HepG2 (cell line): ENCODE data around the gene BUB1. TPM values are rescaled to one million over a fixed set of nuclear protein-coding genes. Genes with fewer than 3 reads are reported as not detected.

Experiments
- BHLHE40 ChIP-seq: IDR thresholded peaks from 2 replicates; pipeline ENCODE4 v1.6.1; 2011; ENCODE audit warnings: low read length, improper control_type of control experiment
- BORCS8-MEF2B ChIP-seq: sonication (generic); formaldehyde crosslinking; IDR thresholded peaks from 2 replicates; pipeline ENCODE4 v1.8.0; 2022; ENCODE audit warnings: mild to moderate bottlenecking, missing genetic modification reagents
- CAMTA2 ChIP-seq: sonication (generic); formaldehyde crosslinking; IDR thresholded peaks from 2 replicates; pipeline ENCODE4 v1.4.0; 2020; ENCODE audit warnings: mild to moderate bottlenecking, missing genetic modification reagents, borderline replicate concordance
- CBX2 ChIP-seq, 2 experiments: fragments of 200-600 bp in 1 of 2; sonication (generic); formaldehyde crosslinking in 1 of 2; IDR thresholded peaks; 2 replicates each; pipeline versions ENCODE4 v1.7.0 to v1.8.1; 2018 to 2022; ENCODE audit warnings: low read depth in 2 of 2, low read length in 1 of 2, mild to moderate bottlenecking in 1 of 2, missing genetic modification reagents in 1 of 2
- ELF3 ChIP-seq: IDR thresholded peaks from 2 replicates; pipeline ENCODE4 v1.6.1; 2016; ENCODE audit warnings: missing genetic modification reagents, missing compliant biosample characterization
- KDM5B ChIP-seq: sonication (generic); formaldehyde crosslinking; IDR thresholded peaks from 2 replicates; pipeline ENCODE4 v1.4.0; 2020; ENCODE audit warnings: missing genetic modification reagents, mild to moderate bottlenecking, borderline replicate concordance
- MATR3 ChIP-seq: sonication (generic); formaldehyde crosslinking; IDR thresholded peaks from 2 replicates; pipeline ENCODE4 v1.4.0; 2020; ENCODE audit warnings: missing genetic modification reagents
- NCOA2 ChIP-seq: sonication (generic); formaldehyde crosslinking; IDR thresholded peaks from 2 replicates; pipeline ENCODE4 v1.8.0; 2022; ENCODE audit warnings: inconsistent platforms
- SRF ChIP-seq: IDR thresholded peaks from 2 replicates; pipeline ENCODE4 v1.6.1; 2011; ENCODE audit warnings: mild to moderate bottlenecking, low read depth, low read length, moderate library complexity
- YY1 ChIP-seq: IDR thresholded peaks from 2 replicates; pipeline ENCODE4 v1.6.1; 2011; ENCODE audit warnings: low read length, low read depth, moderate library complexity, mild to moderate bottlenecking; ENCODE audit not compliant: insufficient read depth, insufficient replicate concordance
- ZFP62 ChIP-seq: sonication (generic); formaldehyde crosslinking; IDR thresholded peaks from 2 replicates; pipeline ENCODE4 v1.4.0; 2020; ENCODE audit warnings: missing genetic modification reagents
- ZNF3 ChIP-seq: IDR thresholded peaks from 2 replicates; pipeline ENCODE4 v1.7.0; 2017; ENCODE audit warnings: inconsistent platforms
- ZNF780A ChIP-seq: sonication (generic); formaldehyde crosslinking; IDR thresholded peaks from 2 replicates; pipeline ENCODE4 v1.8.0; 2022; ENCODE audit warnings: mild to moderate bottlenecking, missing genetic modification reagents, moderate library complexity
- polyA plus RNA-seq, 8 experiments: library from polyadenylated mRNA; depleted of rRNA in 3 of 8; stranded (reverse) in 7 of 8; unstranded in 1 of 8; fragments of >200 nt; fragmentation: Illumina TruSeq in 4 of 8; extraction: Trizol in 4 of 8; gene quantifications; 2 replicates each; pipeline versions ENCODE4 v1.2.1 to v1.2.3, GENCODE V29; 2011 to 2016; ENCODE audit warnings: low read depth in 4 of 8, missing spikeins in 1 of 8, mixed read lengths in 1 of 8; ENCODE audit not compliant: insufficient read depth in 1 of 8
- total RNA-seq, 5 experiments: library from RNA; depleted of rRNA; stranded (reverse); fragments of >200 nt; fragmentation: Illumina TruSeq; extraction: Trizol; gene quantifications; 2 replicates each; pipeline ENCODE4 v1.2.3, GENCODE V29; 2016; ENCODE audit warnings: low read depth in 1 of 5
- TF ChIP-seq, protein P1 (sequence below): sonication (generic); formaldehyde crosslinking; IDR thresholded peaks from 2 replicates; pipeline ENCODE4 v1.5.0; 2020; ENCODE audit warnings: mild to moderate bottlenecking, missing genetic modification reagents
- TF ChIP-seq, protein P2 (sequence below): sonication (generic); formaldehyde crosslinking; IDR thresholded peaks from 2 replicates; pipeline ENCODE4 v1.5.1; 2020; ENCODE audit warnings: mild to moderate bottlenecking, missing genetic modification reagents
- TF ChIP-seq, protein P3 (sequence below): sonication (generic); formaldehyde crosslinking; IDR thresholded peaks from 2 replicates; pipeline ENCODE4 v1.8.1; 2023; ENCODE audit warnings: mild to moderate bottlenecking, inconsistent platforms, moderate library complexity, missing genetic modification reagents, borderline replicate concordance
- TF ChIP-seq, protein P4 (sequence below), 2 experiments: sonication (generic) in 1 of 2; formaldehyde crosslinking in 1 of 2; IDR thresholded peaks; 2 replicates each; pipeline versions ENCODE4 v1.4.0 to v1.6.1; 2016 to 2020; ENCODE audit warnings: borderline replicate concordance in 1 of 2, low read depth in 1 of 2, mild to moderate bottlenecking in 1 of 2, missing genetic modification reagents in 1 of 2

Gene BUB1
- total and polyA plus RNA-seq, 2 of the 13 experiments (the other 11 are each of a cell fraction or from before 2014, with no cell fraction given), result 27.8 to 52.6 TPM

DNA sequence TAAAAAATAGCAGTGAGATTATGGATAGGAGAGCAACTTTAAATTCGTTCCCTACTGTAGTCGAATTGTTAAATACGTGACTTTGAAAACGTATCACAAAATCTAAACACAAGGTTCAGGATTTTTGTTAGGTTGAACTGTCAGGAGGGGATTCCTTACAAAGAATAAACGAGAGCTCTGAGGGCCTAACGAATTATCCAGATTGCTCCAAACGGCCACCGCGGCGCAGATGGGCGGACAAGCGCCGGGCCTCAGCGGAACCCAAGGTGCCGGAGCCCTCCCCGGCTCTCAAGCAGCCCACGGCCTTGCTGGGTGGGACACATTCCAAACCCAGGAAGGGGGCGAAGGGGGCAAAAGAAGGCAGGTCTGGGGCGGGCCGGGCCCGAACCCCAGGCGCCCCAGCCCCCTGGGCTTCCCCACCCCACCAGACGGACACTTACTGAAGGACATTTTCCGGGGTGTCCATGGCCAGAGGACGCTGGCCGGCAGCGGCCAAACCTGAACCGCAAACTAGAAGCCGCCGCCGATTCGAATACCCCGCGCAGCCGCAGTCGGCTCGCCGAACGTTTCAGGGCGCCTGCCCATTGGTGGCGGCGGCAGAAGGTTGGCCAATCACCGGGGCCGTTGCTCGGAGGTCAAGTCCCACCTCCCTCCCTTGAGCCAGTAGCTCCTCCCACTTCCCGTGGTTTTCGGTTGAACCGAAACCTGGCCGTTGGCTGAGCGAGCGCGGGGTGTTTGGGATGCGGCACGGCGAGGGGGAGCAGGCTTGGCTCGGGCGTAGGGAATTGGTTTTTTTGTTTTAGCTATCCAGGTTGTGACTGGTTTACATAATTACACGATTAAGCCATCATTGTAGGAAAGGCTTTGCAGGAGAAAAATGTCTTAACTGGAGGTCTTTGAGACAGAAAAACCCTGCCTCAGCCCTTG, at the start of gene BUB1 (continued):
- TF ChIP-seq, protein P1, sequence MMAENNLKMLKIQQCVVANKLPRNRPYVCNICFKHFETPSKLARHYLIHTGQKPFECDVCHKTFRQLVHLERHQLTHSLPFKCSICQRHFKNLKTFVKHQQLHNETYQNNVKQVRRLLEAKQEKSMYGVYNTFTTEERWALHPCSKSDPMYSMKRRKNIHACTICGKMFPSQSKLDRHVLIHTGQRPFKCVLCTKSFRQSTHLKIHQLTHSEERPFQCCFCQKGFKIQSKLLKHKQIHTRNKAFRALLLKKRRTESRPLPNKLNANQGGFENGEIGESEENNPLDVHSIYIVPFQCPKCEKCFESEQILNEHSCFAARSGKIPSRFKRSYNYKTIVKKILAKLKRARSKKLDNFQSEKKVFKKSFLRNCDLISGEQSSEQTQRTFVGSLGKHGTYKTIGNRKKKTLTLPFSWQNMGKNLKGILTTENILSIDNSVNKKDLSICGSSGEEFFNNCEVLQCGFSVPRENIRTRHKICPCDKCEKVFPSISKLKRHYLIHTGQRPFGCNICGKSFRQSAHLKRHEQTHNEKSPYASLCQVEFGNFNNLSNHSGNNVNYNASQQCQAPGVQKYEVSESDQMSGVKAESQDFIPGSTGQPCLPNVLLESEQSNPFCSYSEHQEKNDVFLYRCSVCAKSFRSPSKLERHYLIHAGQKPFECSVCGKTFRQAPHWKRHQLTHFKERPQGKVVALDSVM, result no peak
- no peak for TF ChIP-seq NCOA2 (CRISPR knock-in tag)
- TF ChIP-seq MATR3 (CRISPR knock-in tag), result no peak
- TF ChIP-seq KDM5B (CRISPR knock-in tag), result peak; percentile 85
- TF ChIP-seq, protein P2, sequence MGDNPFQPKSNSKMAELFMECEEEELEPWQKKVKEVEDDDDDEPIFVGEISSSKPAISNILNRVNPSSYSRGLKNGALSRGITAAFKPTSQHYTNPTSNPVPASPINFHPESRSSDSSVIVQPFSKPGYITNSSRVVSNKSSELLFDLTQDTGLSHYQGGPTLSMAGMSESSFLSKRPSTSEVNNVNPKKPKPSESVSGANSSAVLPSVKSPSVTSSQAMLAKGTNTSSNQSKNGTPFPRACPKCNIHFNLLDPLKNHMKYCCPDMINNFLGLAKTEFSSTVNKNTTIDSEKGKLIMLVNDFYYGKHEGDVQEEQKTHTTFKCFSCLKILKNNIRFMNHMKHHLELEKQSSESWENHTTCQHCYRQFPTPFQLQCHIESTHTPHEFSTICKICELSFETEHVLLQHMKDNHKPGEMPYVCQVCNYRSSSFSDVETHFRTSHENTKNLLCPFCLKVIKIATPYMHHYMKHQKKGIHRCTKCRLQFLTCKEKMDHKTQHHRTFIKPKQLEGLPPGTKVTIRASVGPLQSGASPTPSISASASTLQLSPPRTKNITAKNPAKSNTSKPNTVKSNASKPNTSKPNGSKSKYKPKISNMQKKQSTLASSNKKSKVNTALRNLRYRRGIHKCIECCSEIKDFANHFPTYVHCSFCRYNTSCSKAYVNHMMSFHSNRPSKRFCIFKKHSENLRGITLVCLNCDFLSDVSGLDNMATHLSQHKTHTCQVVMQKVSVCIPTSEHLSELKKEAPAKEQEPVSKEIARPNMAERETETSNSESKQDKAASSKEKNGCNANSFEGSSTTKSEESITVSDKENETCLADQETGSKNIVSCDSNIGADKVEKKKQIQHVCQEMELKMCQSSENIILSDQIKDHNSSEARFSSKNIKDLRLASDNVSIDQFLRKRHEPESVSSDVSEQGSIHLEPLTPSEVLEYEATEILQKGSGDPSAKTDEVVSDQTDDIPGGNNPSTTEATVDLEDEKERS (CRISPR knock-in tag), result no peak; the same call in 1 of the 2 replicates
- TF ChIP-seq, protein P3, sequence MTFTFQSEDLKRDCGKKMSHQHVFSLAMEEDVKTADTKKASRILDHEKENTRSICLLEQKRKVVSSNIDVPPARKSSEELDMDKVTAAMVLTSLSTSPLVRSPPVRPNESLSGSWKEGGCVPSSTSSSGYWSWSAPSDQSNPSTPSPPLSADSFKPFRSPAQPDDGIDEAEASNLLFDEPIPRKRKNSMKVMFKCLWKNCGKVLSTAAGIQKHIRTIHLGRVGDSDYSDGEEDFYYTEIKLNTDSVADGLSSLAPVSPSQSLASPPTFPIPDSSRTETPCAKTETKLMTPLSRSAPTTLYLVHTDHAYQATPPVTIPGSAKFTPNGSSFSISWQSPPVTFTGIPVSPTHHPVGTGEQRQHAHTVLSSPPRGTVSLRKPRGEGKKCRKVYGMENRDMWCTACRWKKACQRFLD, result no peak; the same call in 1 of the 2 replicates
- no peak; the same call in 1 of the 2 replicates for TF ChIP-seq ZNF3 (CRISPR knock-in tag)
- TF ChIP-seq SRF, result no peak
- TF ChIP-seq CAMTA2 (CRISPR knock-in tag), result no peak
- no peak; the same call in 1 of the 2 replicates for TF ChIP-seq ZNF780A (CRISPR knock-in tag)
- TF ChIP-seq BHLHE40, result no peak
- peak; percentile 42; the same call in 1 of the 2 replicates for TF ChIP-seq ELF3 (CRISPR knock-in tag)
- TF ChIP-seq, protein P4, sequence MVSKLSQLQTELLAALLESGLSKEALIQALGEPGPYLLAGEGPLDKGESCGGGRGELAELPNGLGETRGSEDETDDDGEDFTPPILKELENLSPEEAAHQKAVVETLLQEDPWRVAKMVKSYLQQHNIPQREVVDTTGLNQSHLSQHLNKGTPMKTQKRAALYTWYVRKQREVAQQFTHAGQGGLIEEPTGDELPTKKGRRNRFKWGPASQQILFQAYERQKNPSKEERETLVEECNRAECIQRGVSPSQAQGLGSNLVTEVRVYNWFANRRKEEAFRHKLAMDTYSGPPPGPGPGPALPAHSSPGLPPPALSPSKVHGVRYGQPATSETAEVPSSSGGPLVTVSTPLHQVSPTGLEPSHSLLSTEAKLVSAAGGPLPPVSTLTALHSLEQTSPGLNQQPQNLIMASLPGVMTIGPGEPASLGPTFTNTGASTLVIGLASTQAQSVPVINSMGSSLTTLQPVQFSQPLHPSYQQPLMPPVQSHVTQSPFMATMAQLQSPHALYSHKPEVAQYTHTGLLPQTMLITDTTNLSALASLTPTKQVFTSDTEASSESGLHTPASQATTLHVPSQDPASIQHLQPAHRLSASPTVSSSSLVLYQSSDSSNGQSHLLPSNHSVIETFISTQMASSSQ (IDR thresholded peaks at IDR 0.05; ENCODE audit: low read depth), result peak; percentile 46
- TF ChIP-seq, protein P4 (CRISPR knock-in tag; IDR thresholded peaks at IDR 0.05; ENCODE audit: borderline replicate concordance), result peak; percentile 23; the same call in 1 of the 2 replicates
- TF ChIP-seq ZFP62 (CRISPR knock-in tag), result no peak
- TF ChIP-seq CBX2 (IDR thresholded peaks at IDR 0.05; ENCODE audit: low read depth, low read length), result no peak
- TF ChIP-seq CBX2 (CRISPR knock-in tag; IDR thresholded peaks at IDR 0.05; ENCODE audit: low read depth), result no peak
- TF ChIP-seq YY1, result no peak
- TF ChIP-seq BORCS8-MEF2B (CRISPR knock-in tag), result peak; percentile 97
